ENCODE data around the gene ECI2.

The ECI2 gene

DNA sequence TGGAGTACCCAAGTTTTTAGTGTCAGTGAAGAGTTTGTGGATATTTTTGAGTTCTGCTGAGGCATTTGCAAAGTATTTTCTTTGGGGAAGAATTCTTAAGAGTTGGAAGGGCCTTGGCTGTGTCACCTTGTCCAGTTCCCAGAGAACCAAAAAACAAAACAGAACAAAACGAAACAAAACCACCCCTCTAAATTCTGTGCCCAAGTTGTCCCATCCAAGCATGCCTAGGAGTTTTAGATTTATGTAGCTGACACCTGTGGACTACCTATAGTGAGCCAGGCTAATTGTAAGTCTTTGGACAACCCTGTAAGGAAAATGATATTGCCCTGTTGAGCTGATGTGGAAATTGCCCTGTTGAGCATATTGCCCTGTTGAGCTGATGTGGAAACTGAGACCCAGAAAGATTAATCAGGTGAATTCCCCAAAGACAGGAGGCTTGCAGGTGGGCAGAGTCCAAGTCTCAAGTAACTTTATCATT, 1.0 kb upstream of the ECI2 start:
- H3K4me3 ChIP-seq (ENCODE audit: low read depth, low read length), result peak overlapping the region; percentile 75
- peak; percentile 9 for DNase-seq (ENCODE audit: low read depth)
- TF ChIP-seq, protein P1, sequence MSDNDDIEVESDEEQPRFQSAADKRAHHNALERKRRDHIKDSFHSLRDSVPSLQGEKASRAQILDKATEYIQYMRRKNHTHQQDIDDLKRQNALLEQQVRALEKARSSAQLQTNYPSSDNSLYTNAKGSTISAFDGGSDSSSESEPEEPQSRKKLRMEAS (IDR thresholded peaks at IDR 0.05; ENCODE audit: low read depth, low read length), result no peak
- TF ChIP-seq POLR2A (IDR thresholded peaks at IDR 0.05; ENCODE audit: extremely low read depth, insufficient read length), result no peak
- no peak for TF ChIP-seq CTCF (IDR thresholded peaks at IDR 0.05; ENCODE audit: low read depth, low read length)
- TF ChIP-seq MYC (IDR thresholded peaks at IDR 0.05; ENCODE audit: low read depth, low read length), result no peak

GRCh38 chr6:4135665-4136353, 434 bp upstream of the ECI2 start:
- TF ChIP-seq MYC (IDR thresholded peaks at IDR 0.05; ENCODE audit: low read depth, low read length) (no peak), CTCF (IDR thresholded peaks at IDR 0.05; ENCODE audit: low read depth, low read length) (no peak), POLR2A (IDR thresholded peaks at IDR 0.05; ENCODE audit: extremely low read depth, insufficient read length) (peak; percentile 42)
- TF ChIP-seq, protein P1 (IDR thresholded peaks at IDR 0.05; ENCODE audit: low read depth, low read length), result peak; percentile 33; the same call in 1 of the 2 replicates
- H3K4me3 ChIP-seq (ENCODE audit: low read depth, low read length), result peak overlapping the region; percentile 75
- peak; percentile 95 for DNase-seq (ENCODE audit: low read depth)

- H3K4me3 ChIP-seq (ENCODE audit: low read depth, low read length), result peak overlapping the region; percentile 84
- TF ChIP-seq POLR2A (IDR thresholded peaks at IDR 0.05; ENCODE audit: extremely low read depth, insufficient read length) (no peak), MYC (IDR thresholded peaks at IDR 0.05; ENCODE audit: low read depth, low read length) (peak; percentile 53), CTCF (IDR thresholded peaks at IDR 0.05; ENCODE audit: low read depth, low read length) (no peak)
- DNase-seq (ENCODE audit: low read depth), result peak; percentile 76
Observed at GRCh38 chr6:4133941-4134838, 1.2 kb downstream of the ECI2 start.

GRCh38 chr6:4130357-4130987, 4.9 kb downstream of the ECI2 start:
- H3K4me3 ChIP-seq (ENCODE audit: low read depth, low read length), result no peak overlapping the region
- DNase-seq (ENCODE audit: low read depth), result no peak
- TF ChIP-seq CTCF (IDR thresholded peaks at IDR 0.05; ENCODE audit: low read depth, low read length) (no peak), MYC (IDR thresholded peaks at IDR 0.05; ENCODE audit: low read depth, low read length) (no peak), POLR2A (IDR thresholded peaks at IDR 0.05; ENCODE audit: extremely low read depth, insufficient read length) (no peak)
- TF ChIP-seq, protein P1 (IDR thresholded peaks at IDR 0.05; ENCODE audit: low read depth, low read length), result no peak

DNA sequence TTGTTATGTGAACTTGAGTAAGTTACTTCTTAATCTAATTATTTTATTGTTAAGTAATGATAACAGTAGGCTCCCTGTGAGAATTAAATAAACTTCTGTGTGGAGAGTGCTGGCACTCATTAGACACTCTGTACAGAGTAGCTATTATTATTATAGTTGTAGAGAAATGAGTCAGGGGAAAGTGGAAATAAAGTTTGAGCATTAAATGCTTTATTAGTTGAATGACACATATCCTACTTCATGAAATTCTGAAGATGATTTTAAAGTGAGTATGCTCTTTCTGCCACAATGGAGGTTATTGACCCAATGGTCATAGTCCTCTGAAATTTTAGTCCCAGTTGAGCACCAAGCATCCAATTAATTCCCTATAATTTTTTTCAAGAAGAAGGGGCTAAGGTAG, 5.9 kb downstream of the ECI2 start:
- no peak for DNase-seq (ENCODE audit: low read depth)
- TF ChIP-seq POLR2A (IDR thresholded peaks at IDR 0.05; ENCODE audit: extremely low read depth, insufficient read length), result no peak
- TF ChIP-seq, protein P1 (IDR thresholded peaks at IDR 0.05; ENCODE audit: low read depth, low read length), result no peak
- no peak for TF ChIP-seq CTCF (IDR thresholded peaks at IDR 0.05; ENCODE audit: low read depth, low read length)
- no peak for TF ChIP-seq MYC (IDR thresholded peaks at IDR 0.05; ENCODE audit: low read depth, low read length)
- H3K4me3 ChIP-seq (ENCODE audit: low read depth, low read length), result no peak overlapping the region
